ENCODE measurements around the gene CREBL2. TPM values are rescaled to one million over a fixed set of nuclear protein-coding genes. Genes with fewer than 3 reads are reported as not detected.

Gene CREBL2
- total and polyA plus RNA-seq, 2 of the 13 experiments (the other 11 are each of a cell fraction or from before 2014, with no cell fraction given), result 6.9 to 8.4 TPM

DNA sequence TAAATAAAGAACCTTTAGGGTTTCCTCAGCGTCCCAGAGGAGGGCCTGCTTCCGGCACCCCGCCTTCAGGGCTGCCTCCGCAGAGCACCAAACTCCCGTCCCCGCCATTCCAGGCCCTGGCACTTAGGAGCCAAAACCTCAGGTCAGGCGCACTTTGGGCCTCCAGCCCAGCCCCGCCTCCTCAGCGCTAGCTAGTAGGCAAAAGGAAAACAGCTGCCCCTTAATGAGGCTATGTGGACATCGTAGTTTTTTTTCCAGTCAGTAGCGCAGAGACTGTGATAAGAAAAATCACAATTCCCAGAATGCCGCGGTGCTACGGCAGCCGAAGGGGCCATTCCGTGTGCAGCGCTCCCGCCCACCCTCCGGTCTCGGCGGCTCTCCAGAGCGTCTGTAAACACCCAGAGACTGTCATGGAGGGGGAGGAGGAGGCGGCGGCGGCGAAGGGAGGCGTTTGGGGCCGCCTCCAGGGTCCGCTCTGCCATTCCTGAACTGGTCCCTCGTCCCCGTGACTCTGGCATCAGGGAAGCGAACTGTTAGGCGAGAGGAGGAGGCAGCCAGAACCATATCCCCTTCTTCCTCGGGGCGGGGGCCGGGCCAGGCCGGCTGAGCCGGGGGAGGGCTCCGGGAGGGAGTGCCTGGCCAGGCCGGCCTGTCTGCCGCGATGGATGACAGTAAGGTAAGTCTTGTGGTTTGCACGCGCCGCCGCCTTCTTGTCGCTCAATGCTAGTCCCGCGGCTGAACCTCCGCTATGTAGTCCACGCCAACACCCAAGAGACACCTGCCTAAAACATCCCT lies at the start of gene CREBL2 (continued):
- TF ChIP-seq, protein P1, sequence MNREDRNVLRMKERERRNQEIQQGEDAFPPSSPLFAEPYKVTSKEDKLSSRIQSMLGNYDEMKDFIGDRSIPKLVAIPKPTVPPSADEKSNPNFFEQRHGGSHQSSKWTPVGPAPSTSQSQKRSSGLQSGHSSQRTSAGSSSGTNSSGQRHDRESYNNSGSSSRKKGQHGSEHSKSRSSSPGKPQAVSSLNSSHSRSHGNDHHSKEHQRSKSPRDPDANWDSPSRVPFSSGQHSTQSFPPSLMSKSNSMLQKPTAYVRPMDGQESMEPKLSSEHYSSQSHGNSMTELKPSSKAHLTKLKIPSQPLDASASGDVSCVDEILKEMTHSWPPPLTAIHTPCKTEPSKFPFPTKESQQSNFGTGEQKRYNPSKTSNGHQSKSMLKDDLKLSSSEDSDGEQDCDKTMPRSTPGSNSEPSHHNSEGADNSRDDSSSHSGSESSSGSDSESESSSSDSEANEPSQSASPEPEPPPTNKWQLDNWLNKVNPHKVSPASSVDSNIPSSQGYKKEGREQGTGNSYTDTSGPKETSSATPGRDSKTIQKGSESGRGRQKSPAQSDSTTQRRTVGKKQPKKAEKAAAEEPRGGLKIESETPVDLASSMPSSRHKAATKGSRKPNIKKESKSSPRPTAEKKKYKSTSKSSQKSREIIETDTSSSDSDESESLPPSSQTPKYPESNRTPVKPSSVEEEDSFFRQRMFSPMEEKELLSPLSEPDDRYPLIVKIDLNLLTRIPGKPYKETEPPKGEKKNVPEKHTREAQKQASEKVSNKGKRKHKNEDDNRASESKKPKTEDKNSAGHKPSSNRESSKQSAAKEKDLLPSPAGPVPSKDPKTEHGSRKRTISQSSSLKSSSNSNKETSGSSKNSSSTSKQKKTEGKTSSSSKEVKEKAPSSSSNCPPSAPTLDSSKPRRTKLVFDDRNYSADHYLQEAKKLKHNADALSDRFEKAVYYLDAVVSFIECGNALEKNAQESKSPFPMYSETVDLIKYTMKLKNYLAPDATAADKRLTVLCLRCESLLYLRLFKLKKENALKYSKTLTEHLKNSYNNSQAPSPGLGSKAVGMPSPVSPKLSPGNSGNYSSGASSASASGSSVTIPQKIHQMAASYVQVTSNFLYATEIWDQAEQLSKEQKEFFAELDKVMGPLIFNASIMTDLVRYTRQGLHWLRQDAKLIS (CRISPR knock-in tag; IDR thresholded peaks at IDR 0.05), result no peak; the same call in 1 of the 2 replicates
- TF ChIP-seq TCF7L2 (IDR thresholded peaks at IDR 0.05; ENCODE audit: low read depth, low read length) (no peak), ZNF552 (CRISPR knock-in tag; IDR thresholded peaks at IDR 0.05; ENCODE audit: borderline replicate concordance) (0 out of 2 replicates have a peak, but pooled peaks have one; percentile 69), RFX3 (CRISPR knock-in tag; IDR thresholded peaks at IDR 0.05) (no peak), GLI4 (CRISPR knock-in tag; IDR thresholded peaks at IDR 0.05; ENCODE audit: borderline replicate concordance) (peak; percentile 59; the same call in 1 of the 2 replicates), NFIC (IDR thresholded peaks at IDR 0.05; ENCODE audit: low read length) (no peak), POGK (CRISPR knock-in tag; conservative IDR thresholded peaks at IDR 0.05) (peak; percentile 92), KDM5A (IDR thresholded peaks at IDR 0.05; ENCODE audit: borderline replicate concordance, low read length) (peak; percentile 81; the same call in 1 of the 2 replicates), ZNF431 (CRISPR knock-in tag; IDR thresholded peaks at IDR 0.05; ENCODE audit: borderline replicate concordance, low read depth) (peak; percentile 82), TCF7 (IDR thresholded peaks at IDR 0.05; ENCODE audit: low read depth) (no peak), SSRP1 (CRISPR knock-in tag; IDR thresholded peaks at IDR 0.05) (no peak), KLF12 (CRISPR knock-in tag; IDR thresholded peaks at IDR 0.05; ENCODE audit: borderline replicate concordance) (no peak; the same call in 1 of the 2 replicates), MEF2D (CRISPR knock-in tag; IDR thresholded peaks at IDR 0.05) (peak; percentile 61; the same call in 1 of the 2 replicates)
- TF ChIP-seq, protein P2, sequence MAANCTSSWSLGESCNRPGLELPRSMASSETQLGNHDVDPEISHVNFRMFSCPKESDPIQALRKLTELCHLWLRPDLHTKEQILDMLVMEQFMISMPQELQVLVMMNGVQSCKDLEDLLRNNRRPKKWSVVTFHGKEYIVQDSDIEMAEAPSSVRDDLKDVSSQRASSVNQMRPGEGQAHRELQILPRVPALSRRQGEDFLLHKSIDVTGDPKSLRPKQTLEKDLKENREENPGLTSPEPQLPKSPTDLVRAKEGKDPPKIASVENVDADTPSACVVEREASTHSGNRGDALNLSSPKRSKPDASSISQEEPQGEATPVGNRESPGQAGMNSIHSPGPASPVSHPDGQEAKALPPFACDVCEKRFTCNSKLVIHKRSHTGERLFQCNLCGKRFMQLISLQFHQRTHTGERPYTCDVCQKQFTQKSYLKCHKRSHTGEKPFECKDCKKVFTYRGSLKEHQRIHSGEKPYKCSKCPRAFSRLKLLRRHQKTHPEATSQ (CRISPR knock-in tag; IDR thresholded peaks at IDR 0.05; ENCODE audit: borderline replicate concordance), result 0 out of 2 replicates have a peak, but pooled peaks have one; percentile 45
- TF ChIP-seq, protein P3, sequence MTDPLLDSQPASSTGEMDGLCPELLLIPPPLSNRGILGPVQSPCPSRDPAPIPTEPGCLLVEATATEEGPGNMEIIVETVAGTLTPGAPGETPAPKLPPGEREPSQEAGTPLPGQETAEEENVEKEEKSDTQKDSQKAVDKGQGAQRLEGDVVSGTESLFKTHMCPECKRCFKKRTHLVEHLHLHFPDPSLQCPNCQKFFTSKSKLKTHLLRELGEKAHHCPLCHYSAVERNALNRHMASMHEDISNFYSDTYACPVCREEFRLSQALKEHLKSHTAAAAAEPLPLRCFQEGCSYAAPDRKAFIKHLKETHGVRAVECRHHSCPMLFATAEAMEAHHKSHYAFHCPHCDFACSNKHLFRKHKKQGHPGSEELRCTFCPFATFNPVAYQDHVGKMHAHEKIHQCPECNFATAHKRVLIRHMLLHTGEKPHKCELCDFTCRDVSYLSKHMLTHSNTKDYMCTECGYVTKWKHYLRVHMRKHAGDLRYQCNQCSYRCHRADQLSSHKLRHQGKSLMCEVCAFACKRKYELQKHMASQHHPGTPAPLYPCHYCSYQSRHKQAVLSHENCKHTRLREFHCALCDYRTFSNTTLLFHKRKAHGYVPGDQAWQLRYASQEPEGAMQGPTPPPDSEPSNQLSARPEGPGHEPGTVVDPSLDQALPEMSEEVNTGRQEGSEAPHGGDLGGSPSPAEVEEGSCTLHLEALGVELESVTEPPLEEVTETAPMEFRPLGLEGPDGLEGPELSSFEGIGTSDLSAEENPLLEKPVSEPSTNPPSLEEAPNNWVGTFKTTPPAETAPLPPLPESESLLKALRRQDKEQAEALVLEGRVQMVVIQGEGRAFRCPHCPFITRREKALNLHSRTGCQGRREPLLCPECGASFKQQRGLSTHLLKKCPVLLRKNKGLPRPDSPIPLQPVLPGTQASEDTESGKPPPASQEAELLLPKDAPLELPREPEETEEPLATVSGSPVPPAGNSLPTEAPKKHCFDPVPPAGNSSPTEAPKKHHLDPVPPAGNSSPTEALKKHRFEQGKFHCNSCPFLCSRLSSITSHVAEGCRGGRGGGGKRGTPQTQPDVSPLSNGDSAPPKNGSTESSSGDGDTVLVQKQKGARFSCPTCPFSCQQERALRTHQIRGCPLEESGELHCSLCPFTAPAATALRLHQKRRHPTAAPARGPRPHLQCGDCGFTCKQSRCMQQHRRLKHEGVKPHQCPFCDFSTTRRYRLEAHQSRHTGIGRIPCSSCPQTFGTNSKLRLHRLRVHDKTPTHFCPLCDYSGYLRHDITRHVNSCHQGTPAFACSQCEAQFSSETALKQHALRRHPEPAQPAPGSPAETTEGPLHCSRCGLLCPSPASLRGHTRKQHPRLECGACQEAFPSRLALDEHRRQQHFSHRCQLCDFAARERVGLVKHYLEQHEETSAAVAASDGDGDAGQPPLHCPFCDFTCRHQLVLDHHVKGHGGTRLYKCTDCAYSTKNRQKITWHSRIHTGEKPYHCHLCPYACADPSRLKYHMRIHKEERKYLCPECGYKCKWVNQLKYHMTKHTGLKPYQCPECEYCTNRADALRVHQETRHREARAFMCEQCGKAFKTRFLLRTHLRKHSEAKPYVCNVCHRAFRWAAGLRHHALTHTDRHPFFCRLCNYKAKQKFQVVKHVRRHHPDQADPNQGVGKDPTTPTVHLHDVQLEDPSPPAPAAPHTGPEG (CRISPR knock-in tag; IDR thresholded peaks at IDR 0.05), result no peak

All from HepG2 (cell line).